ENCODE results near the gene ENTPD8.

- TF ChIP-seq POLR2A (IDR thresholded peaks at IDR 0.05; ENCODE audit: insufficient read depth in 1 of 2, low read depth in 2 of 2, low read length in 2 of 2) (no peak), ZNF24 (IDR thresholded peaks at IDR 0.05) (no peak), PCBP2 (optimal IDR thresholded peaks at IDR 0.05; ENCODE audit: low read depth, low read length, poor library complexity, severe bottlenecking) (no peak)
Observed at GRCh38 chr9:137484551-137485315, 43.6 kb upstream of the ENTPD8 start.
